H4 (cell line): Measurements from ENCODE around the gene PER1. TPM values are rescaled to one million over a fixed set of nuclear protein-coding genes. Genes with fewer than 3 reads are reported as not detected.
A peak's percentile ranks its signal among the peaks of the same experiment; 100 is the strongest.
"Not testable (repeated sequence)": the region's sequence is repeated elsewhere in the genome, so short reads cannot be mapped to it uniquely, and the experiment has no call there.

Source experiments
- DNase-seq: peaks from one replicate; pipeline ENCODE4 v3.0.0-alpha.2; 2015; ENCODE audit warnings: low spot score
- total RNA-seq: library from RNA; depleted of rRNA; stranded (reverse); fragments of >200 nt; shearing (Covaris generic); gene quantifications from 2 replicates; pipeline ENCODE4 v1.2.3, GENCODE V29; 2014

PER1 gene
- total RNA-seq, 1 experiment from 2014 or later: 4.6 TPM

DNA sequence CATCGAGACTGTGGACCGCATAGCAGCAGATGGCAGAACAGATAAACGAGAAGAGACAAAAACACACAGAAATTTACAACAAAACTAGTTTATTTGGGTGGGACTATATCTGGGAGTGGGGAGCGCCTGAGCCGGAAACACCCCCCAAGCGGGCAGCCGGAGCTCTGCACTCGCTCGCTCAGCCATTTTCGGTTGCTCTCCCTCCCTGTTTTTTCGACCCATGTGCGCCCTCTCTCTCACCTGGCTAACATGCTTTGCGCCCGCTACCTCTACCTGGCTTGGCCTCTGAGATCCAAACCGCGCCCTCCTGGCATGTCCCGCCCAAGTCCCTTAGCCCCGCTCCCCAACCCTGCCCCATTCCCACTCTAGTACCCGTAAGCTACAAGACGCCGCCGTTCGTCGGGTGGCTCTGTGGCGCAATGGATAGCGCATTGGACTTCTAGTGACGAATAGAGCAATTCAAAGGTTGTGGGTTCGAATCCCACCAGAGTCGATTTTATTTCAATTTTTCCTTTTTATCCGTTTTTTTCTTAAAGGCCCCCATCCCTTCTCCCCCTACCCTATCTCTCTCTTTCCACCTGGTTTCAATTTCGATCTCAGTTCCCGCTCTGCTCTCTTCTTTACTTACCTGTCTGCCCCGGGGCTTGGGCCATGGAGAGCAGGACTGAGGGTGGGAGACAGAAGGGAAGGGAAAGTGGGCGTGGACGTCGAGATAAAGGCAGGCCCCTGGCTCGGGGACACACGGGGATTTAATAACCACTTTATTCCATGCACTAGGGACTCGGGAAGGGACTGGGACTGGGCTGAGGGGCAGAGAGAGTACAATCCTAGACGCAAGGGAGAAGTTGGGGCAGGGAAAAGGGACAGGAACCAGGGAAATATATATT lies 31.4 kb downstream of the PER1 start:
- DNase-seq: peak; percentile 60

DNA sequence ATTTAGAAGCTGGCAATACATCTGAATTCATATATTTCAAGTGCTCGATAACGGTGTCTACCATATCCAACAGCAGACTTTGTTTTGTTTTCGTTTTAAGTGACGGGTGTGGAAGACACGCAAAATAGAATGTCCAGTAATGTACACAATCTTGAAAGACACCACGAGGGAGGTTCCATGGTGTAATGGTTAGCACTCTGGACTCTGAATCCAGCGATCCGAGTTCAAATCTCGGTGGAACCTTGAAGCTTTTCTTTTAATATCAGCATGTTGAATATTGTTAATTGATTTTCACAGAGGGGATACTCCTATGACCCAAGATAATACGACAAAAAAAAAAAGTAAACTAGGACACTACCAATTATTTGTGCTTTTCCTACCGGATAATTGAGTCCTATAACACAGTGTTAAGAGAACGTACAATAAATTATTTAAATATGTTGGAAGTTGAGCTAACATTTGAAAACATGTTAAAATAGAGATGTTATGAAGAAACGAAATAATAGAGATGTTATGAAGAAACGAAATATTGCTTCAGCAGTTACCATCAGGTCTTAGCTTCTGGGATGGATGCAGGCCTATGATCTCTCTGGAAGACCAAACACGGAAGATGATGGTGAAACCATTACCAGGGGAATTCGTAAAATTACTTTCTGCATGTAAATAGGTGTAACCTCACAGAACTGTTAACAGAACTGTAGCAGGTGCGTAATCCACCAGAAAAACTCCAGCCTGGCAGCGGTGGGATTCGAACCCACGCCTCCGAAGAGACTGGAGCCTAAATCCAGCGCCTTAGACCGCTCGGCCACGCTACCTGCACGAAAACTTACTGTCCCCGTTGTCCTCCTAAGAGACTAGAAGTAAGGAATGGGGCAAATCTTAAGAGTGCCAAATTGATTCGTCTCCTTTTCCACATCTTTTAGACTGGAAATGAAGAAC lies 32.4 kb downstream of the PER1 start:
- DNase-seq: peak; percentile 87

DNA sequence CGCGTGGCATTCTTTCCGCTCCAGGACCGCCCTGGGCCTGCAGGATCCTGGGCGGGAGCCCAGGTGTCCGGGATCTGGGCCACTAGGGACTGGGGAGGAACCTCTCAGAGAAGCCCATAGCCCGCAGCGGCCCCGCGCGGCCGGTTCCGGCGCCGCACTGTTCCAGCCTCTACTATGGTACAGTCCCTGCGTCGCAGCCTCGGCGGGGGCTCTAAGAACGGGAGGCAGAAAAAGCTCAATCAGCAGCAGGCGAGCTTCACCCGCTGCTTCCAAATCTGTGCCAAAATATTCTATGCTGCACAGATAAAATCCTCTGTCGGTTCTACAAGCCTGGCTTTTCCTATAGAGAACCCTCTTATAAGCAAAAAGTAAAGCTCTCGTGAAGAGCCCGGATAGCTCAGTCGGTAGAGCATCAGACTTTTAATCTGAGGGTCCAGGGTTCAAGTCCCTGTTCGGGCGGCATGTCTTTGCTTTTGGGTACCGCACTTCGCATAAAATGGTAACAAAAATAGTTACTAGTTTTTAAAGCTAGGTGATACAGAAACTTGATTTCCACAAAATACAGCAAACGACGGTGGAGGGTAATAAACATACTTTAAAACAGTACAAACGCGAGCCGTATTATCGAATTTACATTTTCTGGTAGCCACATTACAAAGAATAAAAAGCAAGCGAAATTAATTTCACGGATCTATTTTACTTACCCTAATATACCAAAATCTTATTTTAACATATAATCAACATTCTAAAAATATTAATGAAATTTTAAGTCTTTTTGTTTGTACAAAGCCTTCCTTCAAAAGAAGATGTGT lies 33.2 kb downstream of the PER1 start:
- peak; percentile 55 for DNase-seq

DNA sequence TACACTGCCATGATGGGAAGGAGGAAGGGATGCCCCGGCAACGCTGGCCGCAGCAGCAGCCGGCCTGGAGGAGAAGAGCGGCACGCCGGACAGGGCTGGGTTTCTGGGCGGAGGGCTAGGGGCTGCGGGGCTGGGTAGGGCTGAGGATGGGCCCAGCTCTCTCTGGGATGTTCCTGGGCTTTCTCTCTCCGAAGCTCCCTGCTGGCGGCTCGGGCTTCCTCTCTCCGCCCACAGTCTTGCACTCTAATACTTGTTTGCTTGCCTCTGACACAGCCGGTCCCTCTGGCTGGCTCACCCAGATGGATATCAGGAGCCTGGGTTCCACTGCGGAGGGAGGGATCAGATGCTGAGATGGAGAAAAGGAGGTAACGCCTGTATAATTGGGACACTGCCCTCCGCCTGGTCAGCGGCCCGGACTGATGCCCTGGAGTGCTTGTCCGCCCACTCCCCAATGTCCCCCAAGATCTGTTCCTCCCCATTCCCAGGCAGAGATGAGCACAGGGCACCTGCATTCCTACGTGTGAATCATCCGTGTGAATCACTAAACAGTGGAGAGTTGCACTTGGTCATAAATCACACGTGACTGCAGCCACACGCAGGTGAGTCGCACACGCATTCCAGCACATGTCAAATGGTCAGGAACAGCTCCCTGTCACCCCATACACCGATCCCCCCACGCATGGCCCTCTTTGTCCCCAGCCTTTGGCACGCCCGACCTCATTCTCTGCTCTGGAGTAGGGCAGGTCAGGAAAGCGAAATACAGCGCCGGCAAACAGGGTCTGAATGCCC lies 34.0 kb downstream of the PER1 start, which contains the start of gene ALOXE3:
TSS of gene ALOXE3 (minus strand) at position 535 of the 789 bp plus-strand sequence. CDS start at position 11, 524 bp downstream.
- no peak for DNase-seq

DNA sequence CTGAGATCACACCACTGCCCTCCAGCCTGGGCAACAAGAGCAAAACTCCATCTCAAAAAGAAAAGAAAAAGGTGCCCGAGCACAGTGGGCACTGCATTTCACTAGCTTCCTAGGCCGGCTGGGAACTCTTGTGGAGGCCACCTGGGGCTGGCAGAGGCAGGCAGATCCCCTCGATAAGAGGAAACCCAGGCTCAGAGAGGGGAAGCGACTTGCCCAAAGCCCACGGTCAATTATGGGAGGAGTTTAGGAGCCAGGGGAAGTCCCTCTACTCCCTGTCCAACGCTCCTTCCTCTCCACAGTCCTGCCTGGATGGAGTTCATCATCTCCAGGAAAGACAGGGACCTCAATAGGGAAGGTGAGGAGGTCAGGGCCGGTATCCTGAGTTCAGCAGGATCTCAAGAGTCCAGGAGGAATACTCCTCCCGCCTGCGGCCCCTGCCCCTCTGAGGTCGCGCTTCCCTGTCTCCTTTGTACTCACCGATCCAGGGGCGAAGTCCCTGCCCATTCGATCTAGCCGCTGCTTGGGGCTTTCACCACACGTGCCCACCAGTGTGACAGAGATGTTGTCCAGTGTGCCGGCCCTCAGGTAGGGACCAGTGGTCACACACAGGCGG lies 34.7 kb downstream of the PER1 start:
- DNase-seq: no peak

DNA sequence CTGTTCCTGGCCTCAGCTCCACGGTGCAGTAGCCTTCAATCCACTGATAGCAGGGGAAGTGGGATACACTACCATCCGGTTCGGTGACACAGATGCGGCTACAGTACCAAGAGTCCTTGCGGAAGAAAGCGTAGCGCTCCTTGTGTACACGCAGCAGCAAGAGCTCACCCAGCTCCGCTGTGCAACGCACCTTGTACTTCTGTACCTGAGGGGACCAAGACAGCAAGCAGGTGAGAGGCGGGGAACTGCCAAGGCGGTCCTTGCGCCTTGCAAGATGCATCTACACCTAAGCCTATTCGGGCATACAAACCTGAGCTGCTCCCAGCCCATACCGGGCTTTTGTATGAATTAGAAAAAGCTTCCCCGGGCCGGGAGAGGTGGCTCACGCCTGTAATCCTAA lies 35.4 kb downstream of the PER1 start:
- no peak for DNase-seq

DNA sequence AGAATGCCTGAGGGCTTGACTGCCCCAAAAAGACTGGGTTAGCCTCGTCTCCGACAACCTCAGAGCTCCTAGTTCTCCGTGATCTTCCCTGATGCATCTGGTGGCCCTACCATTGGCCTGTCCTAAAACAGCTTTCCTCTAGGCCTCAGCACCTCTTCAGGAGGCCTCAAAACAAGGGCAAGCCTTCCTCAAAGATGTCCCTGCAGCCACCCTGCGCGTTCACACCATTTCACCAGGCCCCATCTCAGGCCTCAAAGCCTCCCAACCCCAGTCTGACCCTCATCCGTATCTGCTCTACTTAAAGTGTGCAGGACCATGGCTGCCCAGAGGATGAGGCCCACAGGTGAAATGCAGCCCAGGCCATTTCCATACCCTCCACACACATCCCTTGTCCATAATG lies 41.3 kb downstream of the PER1 start:
- no peak for DNase-seq

DNA sequence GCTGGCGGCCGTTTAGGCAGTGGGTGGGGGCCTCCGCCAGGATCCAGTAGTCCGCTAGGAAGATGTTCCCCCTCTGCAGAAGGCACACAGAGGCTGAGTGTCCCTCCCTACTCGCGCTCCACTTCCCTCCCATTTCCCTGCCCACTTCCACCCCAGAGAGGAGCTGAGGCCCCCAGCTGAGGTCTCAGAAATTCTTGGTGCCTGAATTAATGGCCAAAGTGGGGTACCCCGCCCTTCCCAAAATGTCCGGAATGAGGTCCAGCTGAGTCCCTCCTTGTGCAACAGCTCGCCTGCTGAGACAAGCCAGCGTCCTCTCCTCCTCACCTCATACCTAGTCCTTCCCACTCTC lies 41.8 kb downstream of the PER1 start:
- DNase-seq: no peak

DNA sequence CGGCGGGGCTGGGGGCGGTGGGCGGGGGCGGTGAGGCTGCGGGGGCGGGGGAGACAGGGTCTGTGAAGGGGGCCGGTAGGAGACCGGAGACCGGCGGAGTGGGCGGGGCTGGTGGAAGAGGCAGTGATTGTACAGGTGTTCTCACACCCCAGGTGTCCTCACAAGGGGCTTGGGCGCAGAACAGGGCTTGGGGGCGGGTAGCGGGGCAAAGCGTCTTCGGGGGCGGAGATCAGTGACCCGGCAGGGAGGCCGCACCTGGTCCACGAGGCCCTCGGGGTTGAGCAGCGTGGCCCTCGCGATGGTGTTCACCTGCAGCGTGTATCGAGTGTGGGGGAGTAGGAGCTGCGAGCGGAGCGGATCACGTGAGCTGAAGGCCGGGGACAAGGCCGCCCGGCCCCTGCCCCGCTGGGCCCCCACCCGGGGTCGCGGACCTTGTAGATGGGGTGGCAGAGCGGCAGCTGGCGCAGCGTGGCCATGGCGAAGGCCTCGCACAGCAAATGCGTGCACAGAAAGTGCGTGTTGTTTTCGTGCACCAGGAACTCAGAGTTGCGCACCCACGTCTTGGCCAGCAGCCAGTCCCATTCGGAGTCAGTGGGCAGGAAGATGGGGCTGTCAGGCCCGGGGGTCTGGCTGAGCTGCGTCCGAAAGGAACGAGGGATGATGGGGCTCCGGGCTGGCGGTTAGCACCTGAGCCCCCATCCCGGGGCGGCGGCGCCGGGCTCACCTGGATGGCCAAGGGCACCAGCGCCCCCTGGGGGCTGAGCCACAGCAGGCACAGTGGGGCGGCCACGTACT lies 42.3 kb downstream of the PER1 start:
- no peak for DNase-seq

DNA sequence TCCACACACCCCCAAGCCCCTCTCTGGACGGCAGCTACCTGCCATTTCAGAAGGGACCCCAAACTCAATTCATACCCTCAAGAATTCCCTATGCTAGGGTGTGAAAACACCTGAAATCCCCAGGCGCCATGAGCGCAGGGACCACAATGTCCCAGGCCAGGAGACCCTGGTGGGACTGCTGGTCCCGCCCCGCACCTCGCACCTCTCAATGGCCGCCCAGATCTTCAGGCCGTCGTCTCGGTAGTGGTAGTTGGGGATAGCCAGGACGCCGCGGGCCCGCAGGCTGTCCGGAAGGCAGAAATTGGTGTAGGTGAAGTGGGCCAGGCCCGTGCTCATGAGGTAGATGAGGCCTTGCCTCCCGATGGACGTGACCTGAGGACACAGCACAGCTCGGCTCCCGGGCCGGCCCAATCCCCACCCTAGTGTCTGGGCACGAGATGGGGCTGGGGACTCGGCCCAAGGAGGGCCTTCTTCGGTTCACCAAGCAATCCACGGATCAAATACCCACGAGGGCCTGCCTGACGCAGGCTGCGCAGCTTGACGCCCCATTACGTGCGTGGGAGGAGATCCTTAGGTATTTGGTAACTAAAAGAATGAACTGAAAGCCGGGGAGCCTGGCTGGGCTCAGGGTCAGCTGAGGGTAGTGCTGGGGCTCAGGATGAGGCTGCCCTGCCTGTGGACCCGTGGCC lies 43.1 kb downstream of the PER1 start:
- DNase-seq: no peak

DNA sequence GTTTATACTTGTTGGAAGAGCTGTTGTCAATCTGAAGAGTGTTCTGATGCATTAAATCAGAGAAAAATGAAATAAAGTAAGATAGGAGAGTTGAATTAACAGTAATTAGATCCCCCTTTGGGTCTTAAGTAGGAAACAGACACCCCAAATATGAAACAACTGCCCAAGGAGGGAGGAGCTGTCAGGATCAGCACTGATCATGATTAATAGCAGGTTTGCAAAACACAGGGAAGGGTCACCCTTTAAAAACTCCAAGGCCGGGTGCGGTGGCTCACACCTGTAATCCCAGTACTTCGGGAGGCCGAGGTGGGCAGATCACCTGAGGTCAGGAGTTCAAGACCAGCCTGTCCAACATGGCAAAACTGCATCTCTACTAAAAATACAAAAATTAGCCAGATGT lies 45.2 kb downstream of the PER1 start:
- not testable (repeated sequence) for DNase-seq

DNA sequence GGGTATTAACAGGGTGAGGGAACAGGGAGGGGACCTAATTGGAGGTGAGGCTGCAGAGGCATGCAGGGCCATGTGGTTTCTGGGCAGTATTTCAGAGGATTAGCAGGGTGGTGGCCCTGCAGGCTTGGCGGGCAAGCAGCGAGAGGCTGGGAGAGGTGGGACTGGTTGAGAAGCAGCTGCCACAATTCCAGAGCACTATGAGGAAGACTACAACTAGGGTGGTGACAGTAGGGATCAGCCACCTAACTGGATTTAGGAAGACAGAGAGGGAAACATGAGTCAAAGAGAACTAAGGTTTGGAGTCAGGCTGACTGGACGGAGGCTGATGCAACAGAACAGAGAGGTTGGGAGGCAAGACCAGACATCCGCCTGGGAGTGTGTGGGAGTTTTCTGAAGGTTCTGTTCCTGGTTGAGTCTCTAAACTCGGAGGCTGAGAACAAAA lies 46.2 kb downstream of the PER1 start:
- no peak for DNase-seq

DNA sequence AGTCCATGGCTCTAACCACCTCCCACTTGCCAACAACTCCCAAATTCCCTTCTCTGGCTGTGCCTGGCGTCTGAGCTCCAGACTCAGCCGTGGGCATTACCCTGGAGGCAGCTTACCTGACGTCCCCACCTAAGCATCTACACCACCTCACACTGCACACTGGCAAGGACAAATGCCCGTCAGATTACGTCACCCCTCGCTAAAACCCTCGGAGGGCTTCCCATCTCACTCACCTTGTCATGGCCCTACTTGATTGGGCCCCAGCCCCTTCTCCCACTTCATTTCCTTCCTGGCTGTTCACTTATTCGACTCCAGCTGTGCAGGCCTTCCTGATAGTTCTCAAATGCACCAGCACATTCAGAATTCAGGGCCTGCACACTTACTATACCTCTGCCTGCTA lies 47.3 kb downstream of the PER1 start:
- no peak for DNase-seq

DNA sequence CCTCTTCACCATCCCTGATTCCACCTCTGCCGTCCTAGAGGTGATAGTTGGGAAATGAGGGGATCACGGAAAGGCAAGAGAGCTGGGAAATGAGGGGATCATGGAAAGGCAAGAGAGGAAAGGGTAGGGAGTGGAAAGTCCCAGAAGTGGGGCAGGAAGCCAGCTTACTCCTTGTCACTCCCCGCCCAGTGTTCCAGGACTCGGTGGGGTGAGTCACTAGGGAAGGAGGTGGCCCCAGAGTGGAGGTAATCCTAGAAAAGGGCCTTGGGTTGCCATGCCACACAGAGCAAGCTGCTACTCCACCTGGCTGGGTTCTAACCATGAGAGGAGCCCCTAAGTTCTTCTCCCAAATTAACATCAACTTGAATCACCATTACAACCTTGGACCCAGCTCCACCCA lies 48.7 kb downstream of the PER1 start:
- no peak for DNase-seq

DNA sequence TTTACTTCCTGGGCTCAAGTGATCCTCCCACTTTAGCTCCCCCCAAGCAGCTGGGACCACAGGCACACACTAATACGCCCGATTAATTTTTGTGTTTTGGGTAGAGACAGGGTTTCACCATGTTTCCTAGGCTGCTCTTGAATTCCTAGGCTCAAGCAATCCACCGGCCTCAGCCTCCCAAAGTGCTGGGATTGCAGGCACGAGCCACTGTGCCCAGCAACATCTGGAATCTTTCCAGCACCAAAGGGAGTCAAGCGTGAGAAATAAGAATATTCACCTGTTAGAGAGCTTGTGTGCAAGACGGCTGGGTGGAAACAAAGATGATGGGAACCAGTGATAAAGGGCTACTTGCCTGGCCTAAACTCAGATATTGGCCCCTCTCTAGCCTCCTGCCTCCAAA lies 50.5 kb downstream of the PER1 start:
- no peak for DNase-seq

DNA sequence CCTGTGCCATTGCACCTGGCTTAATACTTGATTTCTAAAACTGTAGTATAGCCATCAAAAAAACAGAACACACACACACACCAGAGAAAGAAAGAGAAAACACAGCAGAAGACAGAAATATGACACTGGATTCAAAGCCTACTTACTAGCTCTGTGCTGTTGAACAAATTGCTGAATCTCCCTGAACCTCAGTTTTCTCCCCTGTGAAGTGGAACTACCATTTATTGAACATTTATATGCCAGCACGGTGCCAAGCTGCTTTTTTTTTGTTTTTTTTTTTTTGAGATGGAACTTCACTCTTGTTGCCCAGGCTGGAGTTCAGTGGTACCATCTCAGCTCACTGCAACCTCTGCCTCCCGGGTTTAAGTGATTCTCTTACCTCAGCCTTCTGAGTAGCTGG lies 51.4 kb downstream of the PER1 start:
- no peak for DNase-seq

DNA sequence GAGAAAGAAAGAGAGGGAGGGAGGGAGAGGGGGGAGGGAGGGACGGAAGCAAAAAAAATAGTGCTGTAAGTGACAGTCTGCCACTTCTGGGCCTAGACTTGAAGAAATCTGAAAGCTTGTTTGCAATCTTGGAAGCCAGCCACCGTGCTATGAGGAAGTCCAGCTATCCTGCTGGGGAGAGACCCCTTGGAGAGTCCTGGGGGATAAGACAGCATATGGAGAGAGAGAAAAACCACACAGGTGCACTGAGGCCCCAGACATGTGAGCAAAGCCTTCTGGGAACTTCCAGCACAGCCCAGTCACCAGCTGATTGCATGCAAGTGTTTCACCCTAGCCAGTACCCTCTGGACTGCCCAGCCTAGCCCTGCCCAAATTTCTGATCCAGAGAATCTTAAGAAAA lies 52.1 kb downstream of the PER1 start:
- no peak for DNase-seq

DNA sequence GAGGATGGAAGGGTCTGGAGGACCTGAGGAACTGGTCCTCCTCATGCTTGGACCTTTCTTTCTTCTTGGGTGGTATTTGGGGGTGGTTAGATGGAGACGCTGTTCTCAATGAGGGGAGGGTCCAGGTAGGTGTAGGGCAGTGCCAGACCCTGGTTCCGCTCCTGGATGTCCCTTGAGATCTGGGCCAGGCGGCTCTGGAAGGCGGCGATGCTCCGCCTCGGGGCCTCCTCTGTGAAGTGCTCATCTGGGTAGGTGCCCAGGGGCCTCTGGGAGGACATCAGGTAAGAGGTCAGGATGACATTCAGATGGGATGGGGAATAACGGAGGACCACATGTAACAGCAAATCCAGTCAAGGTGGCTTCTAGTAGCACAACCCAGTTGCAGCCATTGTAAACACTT lies 55.7 kb downstream of the PER1 start:
- no peak for DNase-seq

DNA sequence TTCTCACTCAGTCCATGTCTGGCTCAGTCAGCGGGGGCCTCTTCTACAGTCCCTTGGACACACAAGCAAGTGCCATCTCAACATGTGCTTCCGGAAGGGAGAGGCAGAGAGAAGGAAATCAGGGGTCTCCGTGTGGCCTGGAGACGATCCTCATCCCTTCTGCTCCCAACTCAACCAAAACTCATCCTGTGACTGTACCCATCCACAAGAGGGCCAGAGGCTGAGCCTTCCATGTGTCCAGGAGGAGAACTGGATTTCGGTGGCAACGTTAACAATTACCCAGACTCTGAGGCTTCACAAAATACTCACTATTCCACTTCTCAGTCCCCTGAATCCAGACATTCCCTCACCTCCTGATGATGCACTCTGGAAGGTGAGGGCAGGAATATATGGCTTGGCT lies 56.8 kb downstream of the PER1 start:
- DNase-seq: no peak
